ENCODE results near the gene GLRA1.

GLRA1 gene

DNA sequence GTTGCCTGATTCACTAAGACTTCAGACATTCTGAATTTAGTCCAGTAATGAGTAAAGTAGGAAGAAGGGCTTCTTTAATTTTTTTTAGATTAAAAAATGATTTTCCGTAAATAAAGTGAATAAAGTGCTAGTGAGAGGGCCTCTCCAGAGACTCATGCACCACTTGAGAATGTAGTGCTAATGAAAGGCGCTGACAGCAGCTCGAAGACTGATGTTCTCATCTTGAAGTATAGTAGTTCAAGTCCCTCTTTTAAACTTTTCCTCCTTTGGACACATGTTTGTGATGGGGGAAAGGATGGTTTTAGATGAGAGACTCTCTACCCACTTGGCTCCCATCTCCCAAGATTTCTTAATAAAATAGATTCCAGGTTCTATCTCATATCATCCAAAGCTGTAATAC is 104.4 kb downstream of the GLRA1 start:
- no peak overlapping the region for H3K4me3 ChIP-seq (ENCODE audit: low read depth, low read length)
- TF ChIP-seq POLR2A (IDR thresholded peaks at IDR 0.05; ENCODE audit: extremely low read depth, insufficient read length): no peak
- no peak for TF ChIP-seq MYC (IDR thresholded peaks at IDR 0.05; ENCODE audit: low read depth, low read length)
- TF ChIP-seq, protein P1, sequence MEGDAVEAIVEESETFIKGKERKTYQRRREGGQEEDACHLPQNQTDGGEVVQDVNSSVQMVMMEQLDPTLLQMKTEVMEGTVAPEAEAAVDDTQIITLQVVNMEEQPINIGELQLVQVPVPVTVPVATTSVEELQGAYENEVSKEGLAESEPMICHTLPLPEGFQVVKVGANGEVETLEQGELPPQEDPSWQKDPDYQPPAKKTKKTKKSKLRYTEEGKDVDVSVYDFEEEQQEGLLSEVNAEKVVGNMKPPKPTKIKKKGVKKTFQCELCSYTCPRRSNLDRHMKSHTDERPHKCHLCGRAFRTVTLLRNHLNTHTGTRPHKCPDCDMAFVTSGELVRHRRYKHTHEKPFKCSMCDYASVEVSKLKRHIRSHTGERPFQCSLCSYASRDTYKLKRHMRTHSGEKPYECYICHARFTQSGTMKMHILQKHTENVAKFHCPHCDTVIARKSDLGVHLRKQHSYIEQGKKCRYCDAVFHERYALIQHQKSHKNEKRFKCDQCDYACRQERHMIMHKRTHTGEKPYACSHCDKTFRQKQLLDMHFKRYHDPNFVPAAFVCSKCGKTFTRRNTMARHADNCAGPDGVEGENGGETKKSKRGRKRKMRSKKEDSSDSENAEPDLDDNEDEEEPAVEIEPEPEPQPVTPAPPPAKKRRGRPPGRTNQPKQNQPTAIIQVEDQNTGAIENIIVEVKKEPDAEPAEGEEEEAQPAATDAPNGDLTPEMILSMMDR (IDR thresholded peaks at IDR 0.05; ENCODE audit: low read depth, low read length): no peak
- TF ChIP-seq, protein P2, sequence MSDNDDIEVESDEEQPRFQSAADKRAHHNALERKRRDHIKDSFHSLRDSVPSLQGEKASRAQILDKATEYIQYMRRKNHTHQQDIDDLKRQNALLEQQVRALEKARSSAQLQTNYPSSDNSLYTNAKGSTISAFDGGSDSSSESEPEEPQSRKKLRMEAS (IDR thresholded peaks at IDR 0.05; ENCODE audit: low read depth, low read length): no peak
- DNase-seq (ENCODE audit: low read depth): no peak

- no peak overlapping the region for H3K4me3 ChIP-seq (ENCODE audit: low read depth, low read length)
- no peak for DNase-seq (ENCODE audit: low read depth)
- TF ChIP-seq MYC (IDR thresholded peaks at IDR 0.05; ENCODE audit: low read depth, low read length) (no peak), POLR2A (IDR thresholded peaks at IDR 0.05; ENCODE audit: extremely low read depth, insufficient read length) (no peak)
- TF ChIP-seq, protein P2 (IDR thresholded peaks at IDR 0.05; ENCODE audit: low read depth, low read length): no peak
- TF ChIP-seq, protein P1 (IDR thresholded peaks at IDR 0.05; ENCODE audit: low read depth, low read length): no peak
These were observed 104.8 kb downstream of the GLRA1 start for GRCh38 chr5:151819830-151820229.

DNA sequence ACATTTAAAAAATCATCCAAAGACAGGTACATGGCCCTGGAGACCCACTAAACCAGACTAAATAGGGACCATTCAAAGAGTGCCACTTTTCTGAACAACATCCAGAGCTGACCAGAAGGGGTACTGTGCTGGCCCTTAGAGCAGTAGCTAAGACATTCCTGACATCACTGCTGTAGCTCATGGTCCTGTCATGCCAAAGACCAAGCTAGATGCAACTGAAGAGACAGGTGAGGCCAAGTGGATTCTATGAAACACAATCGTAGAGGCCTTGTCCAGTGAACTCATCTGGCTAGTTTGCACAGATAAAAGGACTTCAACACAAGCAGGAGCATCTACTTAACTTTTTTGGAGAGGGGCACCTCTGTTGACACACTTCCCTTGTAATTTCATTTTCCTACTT is 109.6 kb downstream of the GLRA1 start:
- H3K4me3 ChIP-seq (ENCODE audit: low read depth, low read length): no peak overlapping the region
- TF ChIP-seq, protein P2 (IDR thresholded peaks at IDR 0.05; ENCODE audit: low read depth, low read length): no peak
- TF ChIP-seq POLR2A (IDR thresholded peaks at IDR 0.05; ENCODE audit: extremely low read depth, insufficient read length) (no peak), MYC (IDR thresholded peaks at IDR 0.05; ENCODE audit: low read depth, low read length) (no peak)
- TF ChIP-seq, protein P1 (IDR thresholded peaks at IDR 0.05; ENCODE audit: low read depth, low read length): no peak
- DNase-seq (ENCODE audit: low read depth): no peak

- no peak for TF ChIP-seq MYC (IDR thresholded peaks at IDR 0.05; ENCODE audit: low read depth, low read length)
- TF ChIP-seq POLR2A (IDR thresholded peaks at IDR 0.05; ENCODE audit: extremely low read depth, insufficient read length): peak; percentile 18
- TF ChIP-seq, protein P2 (IDR thresholded peaks at IDR 0.05; ENCODE audit: low read depth, low read length): no peak
- TF ChIP-seq, protein P1 (IDR thresholded peaks at IDR 0.05; ENCODE audit: low read depth, low read length): no peak
- H3K4me3 ChIP-seq (ENCODE audit: low read depth, low read length): no peak overlapping the region
- DNase-seq (ENCODE audit: low read depth): no peak
These were observed 111.8 kb downstream of the GLRA1 start for GRCh38 chr5:151812757-151813309.

DNA sequence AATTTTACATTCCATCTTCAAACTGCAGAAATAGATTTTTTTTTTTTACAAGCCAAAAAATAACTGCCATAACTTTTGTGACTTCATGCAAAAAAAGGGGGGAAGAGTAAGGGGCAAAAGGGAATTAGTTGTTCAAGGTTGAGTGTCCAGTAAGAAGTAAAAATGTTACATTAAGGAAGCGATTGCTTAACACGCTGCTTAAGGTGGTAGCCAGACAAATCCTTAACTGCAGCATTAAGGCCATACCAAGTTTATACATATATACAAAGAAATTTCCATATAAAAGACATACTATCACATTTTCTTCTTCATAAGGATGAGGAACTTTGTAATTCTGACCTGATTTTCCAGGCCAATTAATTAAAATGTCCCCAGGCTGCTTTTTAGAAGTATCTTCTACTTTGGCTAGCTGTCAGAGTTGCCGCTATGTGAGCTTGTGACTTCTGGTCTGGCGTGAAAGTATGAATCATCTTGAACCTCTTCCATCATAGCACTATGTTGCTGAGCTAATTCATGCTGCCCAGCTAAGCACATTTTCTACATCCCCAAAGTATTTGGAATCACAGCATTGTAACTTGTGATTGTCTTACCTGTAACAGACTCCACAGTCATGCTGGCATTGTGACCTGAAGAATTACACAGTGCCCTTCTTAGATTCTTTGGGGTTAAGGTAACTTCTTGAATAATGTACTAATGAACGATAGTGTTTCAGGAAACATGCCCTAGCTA is 112.9 kb downstream of the GLRA1 start:
- no peak for TF ChIP-seq POLR2A (IDR thresholded peaks at IDR 0.05; ENCODE audit: extremely low read depth, insufficient read length)
- TF ChIP-seq, protein P2 (IDR thresholded peaks at IDR 0.05; ENCODE audit: low read depth, low read length): no peak
- TF ChIP-seq, protein P1 (IDR thresholded peaks at IDR 0.05; ENCODE audit: low read depth, low read length): no peak
- TF ChIP-seq MYC (IDR thresholded peaks at IDR 0.05; ENCODE audit: low read depth, low read length): no peak
- no peak for DNase-seq (ENCODE audit: low read depth)
- no peak overlapping the region for H3K4me3 ChIP-seq (ENCODE audit: low read depth, low read length)
